ENCODE measurements around the gene UNC13D. TPM values are rescaled to one million over a fixed set of nuclear protein-coding genes. Genes with fewer than 3 reads are reported as not detected.
A peak's percentile ranks its signal among the peaks of the same experiment; 100 is the strongest.

Gene UNC13D
- total and polyA plus RNA-seq, 9 of the 15 experiments (the other 6 are each of a cell fraction or from before 2014, with no cell fraction given): 0.86 to 244 (median 69.2) TPM

- TF ChIP-seq PBX2 (CRISPR knock-in tag; IDR thresholded peaks at IDR 0.05; ENCODE audit: low read depth) (no peak), PBX2 (tag; conservative IDR thresholded peaks at IDR 0.05; ENCODE audit: low read depth) (no peak), ZNF639 (CRISPR knock-in tag; conservative IDR thresholded peaks at IDR 0.05 in 1 of 2, IDR thresholded peaks at IDR 0.05 in 1 of 2) (no peak; a peak in 1 of 4 replicates), TAF9B (IDR thresholded peaks at IDR 0.05; ENCODE audit: partially characterized antibody) (peak; percentile 86), ZNF124 (CRISPR knock-in tag; IDR thresholded peaks at IDR 0.05) (no peak), JUN (IDR thresholded peaks at IDR 0.05; ENCODE audit: borderline replicate concordance, low read depth, low read length) (peak; percentile 21; the same call in 1 of the 2 replicates), JUN (CRISPR knock-in tag; IDR thresholded peaks at IDR 0.05; ENCODE audit: borderline replicate concordance) (peak; percentile 87; the same call in 1 of the 2 replicates), ATF1 (CRISPR knock-in tag; IDR thresholded peaks at IDR 0.05) (peak; percentile 58), ATF1 (tag; IDR thresholded peaks at IDR 0.05) (peak; percentile 98), LCOR (CRISPR knock-in tag; IDR thresholded peaks at IDR 0.05) (0 out of 2 replicates have a peak, but pooled peaks have one; percentile 82), TCF7 (IDR thresholded peaks at IDR 0.05; ENCODE audit: borderline replicate concordance) (no peak), XRCC4 (IDR thresholded peaks at IDR 0.05; ENCODE audit: extremely low read depth, insufficient read depth, insufficient read length) (no peak), ZSCAN29 (IDR thresholded peaks at IDR 0.05) (peak; percentile 60), SRSF9 (IDR thresholded peaks at IDR 0.05; ENCODE audit: borderline replicate concordance, low read depth, low read length) (no peak), ARHGAP35 (IDR thresholded peaks at IDR 0.05; ENCODE audit: partially characterized antibody) (no peak), ATF4 (CRISPR knock-in tag; IDR thresholded peaks at IDR 0.05) (no peak), ZNF699 (CRISPR knock-in tag; IDR thresholded peaks at IDR 0.05; ENCODE audit: insufficient replicate concordance) (no peak), MAFK (IDR thresholded peaks at IDR 0.05; ENCODE audit: low read length) (no peak; the same call in 1 of the 2 replicates), RBBP5 (IDR thresholded peaks at IDR 0.05; ENCODE audit: borderline replicate concordance, insufficient read depth, low read length, poor library complexity, severe bottlenecking) (peak; percentile 86)
- TF ChIP-seq, protein P1, sequence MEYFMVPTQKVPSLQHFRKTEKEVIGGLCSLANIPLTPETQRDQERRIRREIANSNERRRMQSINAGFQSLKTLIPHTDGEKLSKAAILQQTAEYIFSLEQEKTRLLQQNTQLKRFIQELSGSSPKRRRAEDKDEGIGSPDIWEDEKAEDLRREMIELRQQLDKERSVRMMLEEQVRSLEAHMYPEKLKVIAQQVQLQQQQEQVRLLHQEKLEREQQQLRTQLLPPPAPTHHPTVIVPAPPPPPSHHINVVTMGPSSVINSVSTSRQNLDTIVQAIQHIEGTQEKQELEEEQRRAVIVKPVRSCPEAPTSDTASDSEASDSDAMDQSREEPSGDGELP (CRISPR knock-in tag; IDR thresholded peaks at IDR 0.05; ENCODE audit: borderline replicate concordance): peak; percentile 66
These were observed 64.8 kb downstream of the UNC13D start (continued) for GRCh38 chr17:75779250-75779986.
